HFFc6 (cell line): Measurements from ENCODE around the gene XKR7. TPM values are rescaled to one million over a fixed set of nuclear protein-coding genes. Genes with fewer than 3 reads are reported as not detected.
A peak's percentile ranks its signal among the peaks of the same experiment; 100 is the strongest.

Source experiments
- DNase-seq: peaks from one replicate; pipeline ENCODE4 v3.0.0-alpha.2; 2018
- H3K27ac Mint-ChIP-seq: 2 replicates; pipeline ENCODE4 v1.8.0; 2020; ENCODE audit warnings: mild to moderate bottlenecking, mixed read lengths
- H3K27me3 Mint-ChIP-seq: 2 replicates; pipeline ENCODE4 v1.8.0; 2021; ENCODE audit warnings: mild to moderate bottlenecking, moderate library complexity, mixed read lengths; ENCODE audit not compliant: insufficient read depth
- H3K36me3 Mint-ChIP-seq: 2 replicates; pipeline ENCODE4 v1.8.0; 2021; ENCODE audit warnings: low read depth, mixed read lengths
- H3K4me1 Mint-ChIP-seq: 2 replicates; pipeline ENCODE4 v1.8.0; 2020; ENCODE audit warnings: low read depth, mixed read lengths
- H3K4me3 Mint-ChIP-seq: 2 replicates; pipeline ENCODE4 v1.8.0; 2020; ENCODE audit warnings: mild to moderate bottlenecking, moderate library complexity, mixed read lengths
- H3K9me3 Mint-ChIP-seq: 2 replicates; pipeline ENCODE4 v1.8.0; 2020; ENCODE audit warnings: mild to moderate bottlenecking, mixed read lengths
- total RNA-seq, 6 experiments: library from RNA; stranded (reverse); fragmentation: NEBNext Ultra II Directional; extraction: Animal tissue kit (Norgen Biotek cat#: 25700); gene quantifications; 2 replicates in 1 of 6; 3 replicates in 5 of 6; pipeline ENCODE4 v1.2.3, GENCODE V29; 2021
- TF ChIP-seq, protein P1 (sequence below): fragments of 200-600 bp; sonication (generic); IDR thresholded peaks from 2 replicates; pipeline ENCODE4 v1.5.0; 2021; ENCODE audit warnings: antibody characterized with exemption, mild to moderate bottlenecking

XKR7 gene
- total RNA-seq, 6 experiments from 2014 or later = not detected

DNA sequence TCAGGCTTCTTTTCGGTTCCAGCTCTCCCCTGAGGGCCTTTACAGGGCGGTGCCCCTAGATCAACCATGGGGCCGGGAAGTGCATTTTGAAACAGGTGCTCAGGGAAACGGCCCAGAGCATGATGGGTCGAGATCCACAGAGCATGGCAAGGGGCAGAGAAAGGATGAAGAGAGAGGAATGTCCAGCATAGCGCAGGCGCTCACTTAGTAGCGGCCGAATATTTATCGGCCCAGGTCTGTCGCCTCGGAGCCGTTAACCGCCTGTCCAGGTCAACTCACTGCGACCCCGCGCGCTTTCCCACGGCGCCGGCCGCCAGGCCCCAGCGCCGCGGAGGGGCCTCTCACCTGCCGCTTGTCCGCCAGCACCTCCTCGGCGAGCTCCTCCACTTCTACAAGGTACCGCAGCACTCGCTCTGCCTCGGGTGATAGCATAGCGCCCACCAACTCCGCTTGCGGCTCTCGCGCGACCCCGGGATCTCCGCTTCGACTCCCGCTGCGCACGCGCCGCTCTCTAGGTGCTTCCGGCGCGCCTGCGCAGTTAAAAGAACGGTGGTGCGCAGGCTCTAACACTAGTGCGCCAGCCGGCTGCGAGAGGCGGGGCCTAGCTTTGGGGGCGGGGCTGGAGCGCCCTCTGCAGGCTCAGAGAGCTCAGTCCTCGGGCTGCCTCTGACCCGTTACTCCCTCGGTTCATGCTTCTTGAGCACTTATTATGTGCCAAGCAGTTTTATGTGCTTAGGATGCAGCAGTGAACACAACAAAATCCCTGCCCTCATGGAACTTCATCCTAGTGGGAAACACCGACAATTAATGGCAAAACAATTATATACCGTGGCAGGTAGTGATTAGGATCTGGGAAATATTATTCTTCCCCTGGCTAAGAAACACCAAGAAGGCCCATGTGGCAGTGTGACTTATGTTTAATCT is 16.2 kb upstream of the XKR7 start, which contains the start of gene PDRG1:
Gene PDRG1 (minus strand): TSS at position 517 of the 924 bp plus-strand sequence. CDS start 85 bp downstream, at position 432.
- Mint-ChIP-seq H3K27me3 (peaks cover 11% of the 10 kb centered on the region), H3K9me3 (no peaks in the 10 kb centered on the region), H3K4me3 (peak within 1 kb of the TSS; percentile 97), H3K4me1 (peaks cover 28% of the 10 kb centered on the region), H3K27ac (peak within 1 kb of the TSS; percentile 92), H3K36me3 (peaks cover 29% of the 10 kb centered on the region)
- peak; percentile 93 for DNase-seq
- TF ChIP-seq, protein P1, sequence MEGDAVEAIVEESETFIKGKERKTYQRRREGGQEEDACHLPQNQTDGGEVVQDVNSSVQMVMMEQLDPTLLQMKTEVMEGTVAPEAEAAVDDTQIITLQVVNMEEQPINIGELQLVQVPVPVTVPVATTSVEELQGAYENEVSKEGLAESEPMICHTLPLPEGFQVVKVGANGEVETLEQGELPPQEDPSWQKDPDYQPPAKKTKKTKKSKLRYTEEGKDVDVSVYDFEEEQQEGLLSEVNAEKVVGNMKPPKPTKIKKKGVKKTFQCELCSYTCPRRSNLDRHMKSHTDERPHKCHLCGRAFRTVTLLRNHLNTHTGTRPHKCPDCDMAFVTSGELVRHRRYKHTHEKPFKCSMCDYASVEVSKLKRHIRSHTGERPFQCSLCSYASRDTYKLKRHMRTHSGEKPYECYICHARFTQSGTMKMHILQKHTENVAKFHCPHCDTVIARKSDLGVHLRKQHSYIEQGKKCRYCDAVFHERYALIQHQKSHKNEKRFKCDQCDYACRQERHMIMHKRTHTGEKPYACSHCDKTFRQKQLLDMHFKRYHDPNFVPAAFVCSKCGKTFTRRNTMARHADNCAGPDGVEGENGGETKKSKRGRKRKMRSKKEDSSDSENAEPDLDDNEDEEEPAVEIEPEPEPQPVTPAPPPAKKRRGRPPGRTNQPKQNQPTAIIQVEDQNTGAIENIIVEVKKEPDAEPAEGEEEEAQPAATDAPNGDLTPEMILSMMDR = peak; percentile 93

DNA sequence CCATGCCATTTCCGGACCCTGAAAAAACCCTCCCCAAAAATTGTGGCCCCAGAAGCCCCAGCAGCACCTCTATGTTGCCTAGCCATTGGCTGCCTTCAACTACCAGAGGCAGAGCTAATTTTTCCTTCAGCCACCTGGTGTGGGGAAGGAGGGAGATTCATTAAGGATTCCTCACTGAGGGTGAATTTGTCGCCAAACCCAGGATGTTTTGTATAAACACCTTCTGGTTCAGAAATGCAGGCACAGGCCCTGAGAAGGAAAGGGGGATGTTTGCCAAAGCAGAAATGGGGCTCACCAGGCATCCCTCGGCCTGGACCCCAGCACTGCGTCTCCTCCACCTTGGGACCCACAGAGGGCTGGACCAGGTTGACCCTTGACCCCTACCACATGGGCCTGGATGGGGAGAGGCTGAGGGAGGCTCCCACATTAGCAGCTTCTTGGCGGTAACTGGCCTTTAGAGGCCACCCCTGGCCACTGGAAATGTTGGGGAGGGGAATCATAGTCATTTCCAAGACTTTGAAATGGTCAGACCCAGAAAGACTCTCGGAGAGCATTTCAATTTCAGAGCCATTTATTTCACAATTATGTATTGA is 14.3 kb upstream of the XKR7 start:
- peaks cover 28% of the 10 kb centered on the region for H3K4me1 Mint-ChIP-seq
- H3K9me3 Mint-ChIP-seq = no peaks in the 10 kb centered on the region
- peaks cover 16% of the 10 kb centered on the region for H3K27me3 Mint-ChIP-seq
- TF ChIP-seq, protein P1 = no peak
- H3K27ac Mint-ChIP-seq = no peak overlapping the region
- no peak for DNase-seq
- no peak overlapping the region for H3K4me3 Mint-ChIP-seq
- peaks cover 21% of the 10 kb centered on the region for H3K36me3 Mint-ChIP-seq

DNA sequence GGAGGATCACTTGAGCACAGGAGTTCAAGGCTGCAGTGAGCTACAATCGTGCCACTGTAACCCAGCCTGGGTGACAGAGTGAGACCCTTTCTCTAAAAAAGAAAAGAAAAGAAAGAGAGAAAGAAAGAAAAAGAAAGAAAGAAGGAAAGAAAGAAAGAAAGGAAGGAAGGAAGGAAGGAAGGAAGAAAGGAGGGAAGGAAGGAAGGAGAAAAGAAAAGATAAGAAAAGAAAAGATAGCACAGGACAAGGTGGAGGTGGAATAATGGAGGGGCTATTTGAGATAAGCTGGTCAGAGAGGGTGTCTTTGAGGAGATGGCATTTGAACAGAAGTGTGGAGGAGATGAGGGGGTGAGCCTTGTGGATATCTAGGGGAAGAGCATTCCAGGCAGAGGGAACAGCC is 13.5 kb upstream of the XKR7 start:
- no peaks in the 10 kb centered on the region for H3K9me3 Mint-ChIP-seq
- H3K27me3 Mint-ChIP-seq = peaks cover 18% of the 10 kb centered on the region
- peaks cover 28% of the 10 kb centered on the region for H3K4me1 Mint-ChIP-seq
- H3K27ac Mint-ChIP-seq = no peak overlapping the region
- H3K4me3 Mint-ChIP-seq = no peak overlapping the region
- TF ChIP-seq, protein P1 = no peak
- DNase-seq = no peak
- H3K36me3 Mint-ChIP-seq = peaks cover 14% of the 10 kb centered on the region

DNA sequence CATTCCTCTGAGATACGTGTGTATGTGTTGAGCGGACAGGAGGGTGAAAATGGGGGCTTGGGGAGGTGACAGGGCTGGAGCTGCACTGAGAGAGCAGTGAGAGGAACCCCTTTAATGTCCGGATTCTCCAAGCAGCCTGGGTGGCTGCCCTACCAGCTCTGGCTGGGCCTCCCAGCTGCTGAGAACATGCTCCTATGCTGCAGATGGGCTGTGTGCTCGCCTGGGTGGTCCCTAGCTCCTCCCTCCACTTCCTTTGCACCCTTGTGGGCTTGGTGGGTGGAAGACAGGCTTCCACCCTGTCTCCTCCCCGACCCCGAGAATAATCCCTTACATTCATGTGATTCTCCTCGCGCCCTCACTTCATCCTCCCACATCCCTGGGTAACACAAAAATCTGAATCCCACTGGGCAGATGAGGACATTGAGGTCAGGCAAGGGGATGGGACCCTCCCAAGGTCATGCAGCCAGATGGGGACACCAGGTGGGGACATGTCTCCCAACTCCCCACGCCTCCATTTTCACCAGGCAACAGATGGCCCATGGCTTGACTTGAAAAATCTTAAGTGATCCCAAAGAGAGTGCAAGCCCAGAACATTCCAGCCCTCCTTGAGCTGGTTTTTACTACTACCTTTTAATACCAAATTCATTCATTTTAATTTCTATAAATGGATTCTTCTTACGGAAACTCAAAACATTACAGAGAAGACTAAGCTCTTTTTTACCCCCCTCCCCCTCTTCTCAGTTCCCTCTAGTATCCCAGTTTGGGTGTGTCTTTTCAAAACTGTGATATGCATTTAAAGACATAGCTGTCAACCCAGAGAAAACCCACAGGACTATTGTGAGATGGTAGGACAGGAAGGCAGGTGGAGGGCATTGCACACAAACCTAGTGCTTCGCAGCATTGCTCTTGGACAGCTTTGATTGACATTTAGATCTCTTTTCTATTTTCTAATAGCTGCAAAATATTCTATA is 11.1 kb upstream of the XKR7 start:
- Mint-ChIP-seq H3K4me1 (peaks cover 5% of the 10 kb centered on the region), H3K27ac (no peak overlapping the region), H3K9me3 (no peaks in the 10 kb centered on the region), H3K4me3 (no peak overlapping the region), H3K36me3 (peaks cover under 1% of the 10 kb centered on the region; the same call in 1 of the 2 replicates), H3K27me3 (peaks cover 29% of the 10 kb centered on the region)
- no peak for DNase-seq
- TF ChIP-seq, protein P1 = no peak

DNA sequence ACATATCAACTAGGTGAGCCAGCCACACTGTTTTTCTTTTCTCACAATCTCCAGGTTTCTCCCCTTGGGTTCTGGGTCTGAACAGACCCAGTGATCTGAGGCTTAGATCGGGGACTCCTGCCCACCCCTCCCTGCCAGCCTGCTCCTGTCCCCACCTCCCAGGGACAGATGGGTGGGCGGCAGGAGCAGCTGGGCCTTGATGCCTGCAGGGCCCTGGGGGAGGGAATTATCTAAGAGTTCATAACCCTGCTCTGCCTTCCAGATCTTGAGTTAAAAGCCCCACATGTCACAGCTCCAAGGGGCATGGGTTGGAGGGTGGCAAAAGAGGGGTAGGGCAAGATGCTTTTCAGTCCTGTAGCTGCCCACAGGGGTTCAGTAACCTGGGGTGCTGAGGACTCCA is 5.2 kb upstream of the XKR7 start:
- H3K27ac Mint-ChIP-seq = no peak overlapping the region
- H3K36me3 Mint-ChIP-seq = no peaks in the 10 kb centered on the region
- no peaks in the 10 kb centered on the region for H3K4me1 Mint-ChIP-seq
- no peaks in the 10 kb centered on the region for H3K9me3 Mint-ChIP-seq
- DNase-seq = no peak
- H3K27me3 Mint-ChIP-seq = peaks cover 49% of the 10 kb centered on the region
- no peak overlapping the region for H3K4me3 Mint-ChIP-seq
- TF ChIP-seq, protein P1 = no peak
